DND-41 (cell line): Measurements from ENCODE around the gene ARL13B.

Experiments
- EZH2 ChIP-seq: IDR thresholded peaks from 3 replicates; pipeline ENCODE4 v1.6.1; 2012; ENCODE audit warnings: borderline replicate concordance, low read depth, mild to moderate bottlenecking, moderate library complexity, low read length, inconsistent platforms; ENCODE audit not compliant: severe bottlenecking
- TF ChIP-seq, protein P1 (sequence below): IDR thresholded peaks from 2 replicates; pipeline ENCODE4 v1.5.1; 2012; ENCODE audit warnings: borderline replicate concordance, low read length, moderate library complexity, mild to moderate bottlenecking; ENCODE audit not compliant: poor library complexity, severe bottlenecking; ENCODE audit errors: extremely low read depth

DNA sequence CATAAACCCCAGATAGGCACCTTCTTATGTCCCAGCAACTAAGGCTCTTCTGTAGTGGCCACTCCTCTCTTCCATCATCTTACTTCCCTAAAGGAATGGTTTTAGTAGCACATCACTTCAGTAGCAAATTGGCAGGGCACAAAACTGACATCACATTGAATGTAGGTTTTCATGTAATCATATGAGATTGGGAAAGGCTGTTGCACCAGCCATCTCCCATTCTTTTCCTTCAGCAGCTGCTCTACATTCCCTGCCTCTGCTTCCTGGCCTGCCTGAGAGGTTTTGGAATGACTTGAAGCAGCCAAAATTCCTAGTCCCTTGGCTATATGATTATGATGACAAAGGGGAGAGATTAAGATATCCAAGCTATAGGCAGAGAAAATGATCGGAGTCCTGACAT is 119.4 kb downstream of the ARL13B start:
- TF ChIP-seq, protein P1, sequence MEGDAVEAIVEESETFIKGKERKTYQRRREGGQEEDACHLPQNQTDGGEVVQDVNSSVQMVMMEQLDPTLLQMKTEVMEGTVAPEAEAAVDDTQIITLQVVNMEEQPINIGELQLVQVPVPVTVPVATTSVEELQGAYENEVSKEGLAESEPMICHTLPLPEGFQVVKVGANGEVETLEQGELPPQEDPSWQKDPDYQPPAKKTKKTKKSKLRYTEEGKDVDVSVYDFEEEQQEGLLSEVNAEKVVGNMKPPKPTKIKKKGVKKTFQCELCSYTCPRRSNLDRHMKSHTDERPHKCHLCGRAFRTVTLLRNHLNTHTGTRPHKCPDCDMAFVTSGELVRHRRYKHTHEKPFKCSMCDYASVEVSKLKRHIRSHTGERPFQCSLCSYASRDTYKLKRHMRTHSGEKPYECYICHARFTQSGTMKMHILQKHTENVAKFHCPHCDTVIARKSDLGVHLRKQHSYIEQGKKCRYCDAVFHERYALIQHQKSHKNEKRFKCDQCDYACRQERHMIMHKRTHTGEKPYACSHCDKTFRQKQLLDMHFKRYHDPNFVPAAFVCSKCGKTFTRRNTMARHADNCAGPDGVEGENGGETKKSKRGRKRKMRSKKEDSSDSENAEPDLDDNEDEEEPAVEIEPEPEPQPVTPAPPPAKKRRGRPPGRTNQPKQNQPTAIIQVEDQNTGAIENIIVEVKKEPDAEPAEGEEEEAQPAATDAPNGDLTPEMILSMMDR = no peak
- no peak for TF ChIP-seq EZH2
